Thyroid gland (tissue), 4 donors: ENCODE data around the gene NAPB.

ENCODE experiments used
- CTCF ChIP-seq, 6 experiments: fragments of 200-600 bp in 3 of 6; fragments of 450-650 bp in 3 of 6; sonication (generic) in 3 of 6; IDR thresholded peaks; one replicate each; pipeline ENCODE4 v1.5.1; 2016 to 2019; ENCODE audit warnings: antibody characterized with exemption in 6 of 6, mild to moderate bottlenecking in 2 of 6, inconsistent platforms in 1 of 6, moderate library complexity in 1 of 6
- POLR2A ChIP-seq, 2 donors: fragments of 450-650 bp; IDR thresholded peaks; one replicate each; pipeline ENCODE4 v1.6.1; 2017; ENCODE audit warnings: antibody characterized with exemption in 2 of 2, mild to moderate bottlenecking in 2 of 2, moderate library complexity in 1 of 2

- no peak for TF ChIP-seq CTCF (IDR thresholded peaks at IDR 0.05)
- no peak for TF ChIP-seq POLR2A (IDR thresholded peaks at IDR 0.05)
Measured at GRCh38 chr20:23366384-23366783, 54.9 kb downstream of the NAPB start.
